ENCODE results near the gene OTOS. TPM values are rescaled to one million over a fixed set of nuclear protein-coding genes. Genes with fewer than 3 reads are reported as not detected.

The OTOS gene
- total RNA-seq, 1 experiment from 2014 or later: not detected

DNA sequence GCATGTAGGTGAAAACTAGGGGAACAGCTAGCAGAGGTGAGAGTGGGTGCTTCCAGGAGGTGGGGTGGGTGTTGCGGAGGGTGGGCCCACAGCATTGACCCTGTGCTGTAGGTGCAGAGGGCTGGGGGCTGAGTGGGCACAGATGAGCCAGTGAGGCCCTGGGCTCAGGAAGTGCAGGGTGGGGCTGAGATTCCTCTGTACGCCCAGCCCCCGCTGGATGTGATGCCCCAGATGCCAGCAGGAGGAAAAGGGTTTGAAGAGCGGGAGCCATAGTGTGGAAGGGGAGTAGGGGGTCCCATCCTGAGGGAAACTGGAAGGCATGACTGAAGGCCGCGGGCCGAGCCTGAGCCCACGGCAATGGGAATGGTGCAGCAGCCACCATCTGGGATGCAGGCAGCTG is 14.1 kb upstream of the OTOS start:
- Histone ChIP-seq H3K9me3 (ENCODE audit: control insufficient read depth in 1 of 2, insufficient read depth in 1 of 2, low read depth in 1 of 2, low read length in 2 of 2) (no peaks in the 10 kb centered on the region), H3K9ac (ENCODE audit: low read length) (no peak overlapping the region), H3K9me2 (ENCODE audit: insufficient read depth) (no peaks in the 10 kb centered on the region), H4K20me1 (ENCODE audit: insufficient read depth) (no peaks in the 10 kb centered on the region), H3K4me1 (ENCODE audit: control insufficient read depth in 1 of 2, insufficient read depth in 2 of 2, low read length in 2 of 2) (no peaks in the 10 kb centered on the region), H2AFZ (ENCODE audit: low read depth, low read length, poor library complexity, severe bottlenecking) (no peak overlapping the region), H3K79me2 (ENCODE audit: insufficient read depth, low read length) (no peaks in the 10 kb centered on the region), H3K4me3 (replicated peaks in 1 of 2; ENCODE audit: low read depth in 1 of 2, low read length in 2 of 2) (no peak overlapping the region), H3K27ac (ENCODE audit: low read depth, low read length) (no peak overlapping the region), H3K4me2 (ENCODE audit: low read length) (no peak overlapping the region), H3K27me3 (ENCODE audit: insufficient read depth, low read length) (0 out of 2 replicates have a peak, but pooled peaks cover 6% of the 10 kb centered on the region), H3K36me3 (ENCODE audit: control insufficient read depth in 1 of 2, insufficient read depth in 2 of 2, low read length in 2 of 2) (no peaks in the 10 kb centered on the region)
- no TSS peak for BruUV-seq (replicated peaks)
- TF ChIP-seq EZH2phosphoT487 (IDR thresholded peaks at IDR 0.05; ENCODE audit: borderline replicate concordance): no peak
- TF ChIP-seq EGR1 (IDR thresholded peaks at IDR 0.05; ENCODE audit: low read depth): no peak
- no peak for TF ChIP-seq CEBPB (IDR thresholded peaks at IDR 0.05; ENCODE audit: low read depth)
- TF ChIP-seq CBX3 (IDR thresholded peaks at IDR 0.05; ENCODE audit: low read depth): no peak
- TF ChIP-seq YY1 (IDR thresholded peaks at IDR 0.05; ENCODE audit: extremely low read depth, insufficient replicate concordance, low read depth, low read length): no peak
- TF ChIP-seq, protein P1, sequence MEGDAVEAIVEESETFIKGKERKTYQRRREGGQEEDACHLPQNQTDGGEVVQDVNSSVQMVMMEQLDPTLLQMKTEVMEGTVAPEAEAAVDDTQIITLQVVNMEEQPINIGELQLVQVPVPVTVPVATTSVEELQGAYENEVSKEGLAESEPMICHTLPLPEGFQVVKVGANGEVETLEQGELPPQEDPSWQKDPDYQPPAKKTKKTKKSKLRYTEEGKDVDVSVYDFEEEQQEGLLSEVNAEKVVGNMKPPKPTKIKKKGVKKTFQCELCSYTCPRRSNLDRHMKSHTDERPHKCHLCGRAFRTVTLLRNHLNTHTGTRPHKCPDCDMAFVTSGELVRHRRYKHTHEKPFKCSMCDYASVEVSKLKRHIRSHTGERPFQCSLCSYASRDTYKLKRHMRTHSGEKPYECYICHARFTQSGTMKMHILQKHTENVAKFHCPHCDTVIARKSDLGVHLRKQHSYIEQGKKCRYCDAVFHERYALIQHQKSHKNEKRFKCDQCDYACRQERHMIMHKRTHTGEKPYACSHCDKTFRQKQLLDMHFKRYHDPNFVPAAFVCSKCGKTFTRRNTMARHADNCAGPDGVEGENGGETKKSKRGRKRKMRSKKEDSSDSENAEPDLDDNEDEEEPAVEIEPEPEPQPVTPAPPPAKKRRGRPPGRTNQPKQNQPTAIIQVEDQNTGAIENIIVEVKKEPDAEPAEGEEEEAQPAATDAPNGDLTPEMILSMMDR (IDR thresholded peaks at IDR 0.05 in 2 of 3, conservative IDR thresholded peaks at IDR 0.05 in 1 of 3; ENCODE audit: borderline replicate concordance in 1 of 3, insufficient read depth in 1 of 3, low read depth in 2 of 3, low read length in 2 of 3): no peak
- no peak for TF ChIP-seq POLR2AphosphoS5 (IDR thresholded peaks at IDR 0.05; ENCODE audit: low read depth, low read length)
- TF ChIP-seq, protein P2, sequence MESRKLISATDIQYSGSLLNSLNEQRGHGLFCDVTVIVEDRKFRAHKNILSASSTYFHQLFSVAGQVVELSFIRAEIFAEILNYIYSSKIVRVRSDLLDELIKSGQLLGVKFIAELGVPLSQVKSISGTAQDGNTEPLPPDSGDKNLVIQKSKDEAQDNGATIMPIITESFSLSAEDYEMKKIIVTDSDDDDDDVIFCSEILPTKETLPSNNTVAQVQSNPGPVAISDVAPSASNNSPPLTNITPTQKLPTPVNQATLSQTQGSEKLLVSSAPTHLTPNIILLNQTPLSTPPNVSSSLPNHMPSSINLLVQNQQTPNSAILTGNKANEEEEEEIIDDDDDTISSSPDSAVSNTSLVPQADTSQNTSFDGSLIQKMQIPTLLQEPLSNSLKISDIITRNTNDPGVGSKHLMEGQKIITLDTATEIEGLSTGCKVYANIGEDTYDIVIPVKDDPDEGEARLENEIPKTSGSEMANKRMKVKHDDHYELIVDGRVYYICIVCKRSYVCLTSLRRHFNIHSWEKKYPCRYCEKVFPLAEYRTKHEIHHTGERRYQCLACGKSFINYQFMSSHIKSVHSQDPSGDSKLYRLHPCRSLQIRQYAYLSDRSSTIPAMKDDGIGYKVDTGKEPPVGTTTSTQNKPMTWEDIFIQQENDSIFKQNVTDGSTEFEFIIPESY (IDR thresholded peaks at IDR 0.05; ENCODE audit: extremely low read depth, insufficient replicate concordance, low read length): no peak
- TF ChIP-seq POLR2A (IDR thresholded peaks at IDR 0.05; ENCODE audit: borderline replicate concordance, extremely low read depth, insufficient read depth, insufficient read length): no peak
- no peak for TF ChIP-seq JUND (IDR thresholded peaks at IDR 0.05)
- no peak for TF ChIP-seq SRF (IDR thresholded peaks at IDR 0.05; ENCODE audit: low read depth)
- TF ChIP-seq EZH2 (IDR thresholded peaks at IDR 0.05): no peak
- no peak for TF ChIP-seq ZNF274 (IDR thresholded peaks at IDR 0.05; ENCODE audit: low read depth, low read length)
- intact Hi-C loops (cut with micrococcal nuclease): loop anchor here (5.0 kb wide), 1 partner anchor 298 kb away; no protein-coding TSS in a partner anchor
- ChIA-PET POLR2A (no interaction called here), CTCF (no interaction called here), RAD21 (ENCODE audit: low non-redundant PET in 1 of 2, low total read pairs in 2 of 2, uncharacterized antibody in 2 of 2, unreplicated experiment in 2 of 2) (no interaction called here)
- DNase-seq (ENCODE audit: low read depth, low spot score): no peak
- no peak for ATAC-seq

Data from HCT116 (cell line).